ENCODE data around the gene SLC25A5.
"Not testable (repeated sequence)": the region's sequence is repeated elsewhere in the genome, so short reads cannot be mapped to it uniquely, and the experiment has no call there.

SLC25A5 gene

DNA sequence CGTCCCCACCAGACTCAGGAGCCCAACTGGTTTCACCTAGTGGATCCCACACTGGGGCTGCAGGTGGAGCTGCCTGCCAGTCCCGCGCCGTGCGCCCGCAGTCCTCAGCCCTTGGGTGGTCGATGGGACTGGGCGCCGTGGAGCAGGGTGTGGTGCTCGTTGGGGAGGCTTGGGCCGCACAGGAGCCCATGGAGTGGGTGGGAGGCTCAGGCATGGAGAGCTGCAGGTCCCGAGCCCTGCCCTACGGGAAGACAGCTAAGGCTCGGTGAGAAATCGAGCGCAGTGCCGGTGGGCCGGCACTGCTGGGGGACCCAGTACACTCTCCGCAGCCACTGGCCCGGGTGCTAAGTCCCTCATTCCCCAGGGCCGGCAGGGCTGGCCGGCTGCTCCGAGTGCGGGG lies 19.5 kb downstream of the SLC25A5 start:
- H3K27me3 ChIP-seq (ENCODE audit: control insufficient read depth in 3 of 3, insufficient read depth in 3 of 3, low read depth in 1 of 3, low read length in 3 of 3); H4K8ac ChIP-seq (ENCODE audit: low read depth, low read length); H2AFZ ChIP-seq (ENCODE audit: low read length); DNase-seq (ENCODE audit: low spot score); H3K27ac ChIP-seq (replicated peaks; ENCODE audit: low read length); H2BK5ac ChIP-seq (ENCODE audit: low read length); H2BK12ac ChIP-seq (ENCODE audit: low read length); H3K4me1 ChIP-seq (ENCODE audit: control insufficient read depth in 2 of 2, insufficient read depth in 1 of 2, low read depth in 1 of 2, low read length in 2 of 2); H3K9me3 ChIP-seq (replicated peaks in 1 of 2; ENCODE audit: control insufficient read depth in 2 of 2, insufficient read depth in 1 of 2, low read depth in 1 of 2, low read length in 2 of 2); H3K4me3 ChIP-seq (ENCODE audit: low read length in 2 of 2); H2BK15ac ChIP-seq (ENCODE audit: low read length); H4K91ac ChIP-seq (ENCODE audit: low read depth, low read length, poor library complexity); H3K36me3 ChIP-seq (replicated peaks in 1 of 2; ENCODE audit: control insufficient read depth in 2 of 2, insufficient read depth in 2 of 2, low read length in 2 of 2); H3K4ac ChIP-seq (ENCODE audit: low read length); H2BK120ac ChIP-seq (ENCODE audit: low read depth, low read length); H3K9ac ChIP-seq (ENCODE audit: low read depth, low read length, poor library complexity); H3K18ac ChIP-seq (ENCODE audit: low read length); H2AK5ac ChIP-seq (ENCODE audit: low read depth, low read length); H3K14ac ChIP-seq (ENCODE audit: low read length); H3K23ac ChIP-seq (ENCODE audit: low read depth, low read length, poor library complexity); H3K79me1 ChIP-seq (ENCODE audit: low read depth, low read length); H3K4me2 ChIP-seq (ENCODE audit: insufficient read depth, low read length, poor library complexity, severe bottlenecking): not testable (repeated sequence)
- WGBS, 2 donors (ENCODE audit: extremely low coverage in 2 of 2, insufficient read length in 2 of 2, insufficient replicate concordance in 1 of 2) = no CpG with 5 or more reads among the region's 24 CpGs

DNA sequence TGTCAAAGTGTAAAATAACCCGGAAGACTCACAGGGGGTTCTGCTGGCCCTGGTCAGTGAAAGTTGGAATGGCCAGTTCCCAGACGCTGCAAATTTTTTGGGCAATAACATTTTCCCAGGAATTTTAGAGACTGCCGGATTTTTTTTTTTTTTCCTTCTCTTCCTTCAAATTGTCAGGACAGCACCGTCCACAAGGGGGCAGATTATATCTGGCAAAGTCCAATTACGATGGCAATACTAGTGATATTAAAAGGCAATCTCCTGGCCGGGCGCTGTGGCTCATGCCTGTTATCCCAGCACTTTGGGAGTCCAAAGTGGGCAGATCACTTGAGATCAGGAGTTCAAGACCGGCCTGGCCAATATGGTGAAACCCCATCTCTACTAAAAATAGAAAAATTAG lies 20.5 kb downstream of the SLC25A5 start:
- H2BK120ac ChIP-seq (ENCODE audit: low read depth, low read length) = no peak overlapping the region
- H3K27ac ChIP-seq (replicated peaks; ENCODE audit: low read length) = no peak overlapping the region
- no peak overlapping the region for H3K14ac ChIP-seq (ENCODE audit: low read length)
- no peaks in the 10 kb centered on the region for H3K4me1 ChIP-seq (ENCODE audit: control insufficient read depth in 2 of 2, insufficient read depth in 1 of 2, low read depth in 1 of 2, low read length in 2 of 2)
- no peak overlapping the region for H3K9ac ChIP-seq (ENCODE audit: low read depth, low read length, poor library complexity)
- no peak overlapping the region for H2AFZ ChIP-seq (ENCODE audit: low read length)
- no peaks in the 10 kb centered on the region for H3K27me3 ChIP-seq (ENCODE audit: control insufficient read depth in 3 of 3, insufficient read depth in 3 of 3, low read depth in 1 of 3, low read length in 3 of 3)
- H2AK5ac ChIP-seq (ENCODE audit: low read depth, low read length) = no peak overlapping the region
- no peak overlapping the region for H2BK12ac ChIP-seq (ENCODE audit: low read length)
- no peak overlapping the region for H4K8ac ChIP-seq (ENCODE audit: low read depth, low read length)
- H3K36me3 ChIP-seq (replicated peaks in 1 of 2; ENCODE audit: control insufficient read depth in 2 of 2, insufficient read depth in 2 of 2, low read length in 2 of 2) = no peaks in the 10 kb centered on the region
- H3K4ac ChIP-seq (ENCODE audit: low read length) = no peak overlapping the region
- no peak overlapping the region for H3K4me3 ChIP-seq (ENCODE audit: low read length in 2 of 2)
- H4K91ac ChIP-seq (ENCODE audit: low read depth, low read length, poor library complexity) = no peak overlapping the region
- no peak overlapping the region for H2BK15ac ChIP-seq (ENCODE audit: low read length)
- no peak overlapping the region for H2BK5ac ChIP-seq (ENCODE audit: low read length)
- no peaks in the 10 kb centered on the region for H3K9me3 ChIP-seq (replicated peaks in 1 of 2; ENCODE audit: control insufficient read depth in 2 of 2, insufficient read depth in 1 of 2, low read depth in 1 of 2, low read length in 2 of 2)
- H3K23ac ChIP-seq (ENCODE audit: low read depth, low read length, poor library complexity) = no peak overlapping the region
- H3K18ac ChIP-seq (ENCODE audit: low read length) = no peak overlapping the region
- WGBS, 2 donors (ENCODE audit: extremely low coverage in 2 of 2, insufficient read length in 2 of 2, insufficient replicate concordance in 1 of 2) = no CpG with 5 or more reads among the region's 8 CpGs
- DNase-seq (ENCODE audit: low spot score) = no peak
- H3K79me1 ChIP-seq (ENCODE audit: low read depth, low read length) = no peaks in the 10 kb centered on the region
- H3K4me2 ChIP-seq (ENCODE audit: insufficient read depth, low read length, poor library complexity, severe bottlenecking) = no peak overlapping the region

DNA sequence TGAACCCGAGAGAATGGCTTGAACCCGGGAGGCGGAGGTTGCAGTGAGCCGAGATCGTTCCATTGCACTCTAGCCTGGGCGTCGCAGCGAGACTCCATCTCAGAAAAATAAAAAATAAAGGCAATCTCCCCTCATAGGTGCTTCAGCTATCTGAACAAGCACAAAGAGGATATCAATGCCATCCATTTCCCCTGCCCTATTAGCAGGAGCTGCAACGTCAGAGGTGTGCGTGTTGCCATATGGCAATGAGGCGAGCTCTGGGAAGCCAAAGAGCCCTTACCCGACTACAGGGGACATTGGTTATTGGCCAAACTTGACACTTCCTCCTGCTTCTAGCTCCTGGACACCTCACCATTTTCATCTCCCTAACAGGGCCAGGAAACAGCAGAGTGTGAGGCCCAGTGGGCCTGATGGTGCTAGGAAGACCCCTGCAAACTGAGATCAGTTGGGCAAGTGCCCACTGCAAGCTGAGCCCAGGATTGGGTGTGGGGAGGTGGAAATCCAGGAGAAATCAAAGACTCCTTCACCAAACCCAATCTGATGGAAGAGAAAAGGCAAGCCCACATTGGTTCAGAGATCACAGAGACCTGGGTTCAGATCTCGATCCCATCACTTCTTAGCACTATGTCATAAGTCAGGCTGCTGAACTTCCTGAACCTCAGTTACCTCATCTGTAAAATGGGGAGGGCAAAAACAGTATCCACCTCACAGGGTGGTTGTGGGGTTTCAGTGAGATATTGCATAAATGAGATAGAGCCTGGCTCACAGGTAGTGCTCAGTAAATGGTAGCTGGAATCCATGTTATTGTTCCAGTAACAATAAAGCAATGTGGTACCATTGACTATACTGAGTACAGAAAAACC lies 21.2 kb downstream of the SLC25A5 start:
- Histone ChIP-seq H3K36me3 (replicated peaks in 1 of 2; ENCODE audit: control insufficient read depth in 2 of 2, insufficient read depth in 2 of 2, low read length in 2 of 2) (no peaks in the 10 kb centered on the region), H2BK5ac (ENCODE audit: low read length) (no peak overlapping the region), H2AFZ (ENCODE audit: low read length) (no peak overlapping the region), H3K4me1 (ENCODE audit: control insufficient read depth in 2 of 2, insufficient read depth in 1 of 2, low read depth in 1 of 2, low read length in 2 of 2) (peaks cover 0 to 3% of the 10 kb centered on the region in 2 donors), H3K4ac (ENCODE audit: low read length) (no peak overlapping the region), H3K9ac (ENCODE audit: low read depth, low read length, poor library complexity) (no peak overlapping the region), H3K18ac (ENCODE audit: low read length) (no peak overlapping the region), H2AK5ac (ENCODE audit: low read depth, low read length) (no peak overlapping the region), H3K4me3 (ENCODE audit: low read length in 2 of 2) (no peak overlapping the region), H2BK15ac (ENCODE audit: low read length) (no peak overlapping the region), H2BK12ac (ENCODE audit: low read length) (no peak overlapping the region), H4K91ac (ENCODE audit: low read depth, low read length, poor library complexity) (no peak overlapping the region), H3K14ac (ENCODE audit: low read length) (no peak overlapping the region), H3K4me2 (ENCODE audit: insufficient read depth, low read length, poor library complexity, severe bottlenecking) (no peak overlapping the region), H3K27ac (replicated peaks; ENCODE audit: low read length) (no peak overlapping the region), H2BK120ac (ENCODE audit: low read depth, low read length) (no peak overlapping the region), H4K8ac (ENCODE audit: low read depth, low read length) (no peak overlapping the region), H3K23ac (ENCODE audit: low read depth, low read length, poor library complexity) (no peak overlapping the region), H3K79me1 (ENCODE audit: low read depth, low read length) (no peaks in the 10 kb centered on the region), H3K27me3 (ENCODE audit: control insufficient read depth in 3 of 3, insufficient read depth in 3 of 3, low read depth in 1 of 3, low read length in 3 of 3) (no peaks in the 10 kb centered on the region), H3K9me3 (replicated peaks in 1 of 2; ENCODE audit: control insufficient read depth in 2 of 2, insufficient read depth in 1 of 2, low read depth in 1 of 2, low read length in 2 of 2) (no peaks in the 10 kb centered on the region)
- WGBS, 2 donors (ENCODE audit: extremely low coverage in 2 of 2, insufficient read length in 2 of 2, insufficient replicate concordance in 1 of 2) = no CpG with 5 or more reads among the region's 13 CpGs
- no peak for DNase-seq (ENCODE audit: low spot score)

DNA sequence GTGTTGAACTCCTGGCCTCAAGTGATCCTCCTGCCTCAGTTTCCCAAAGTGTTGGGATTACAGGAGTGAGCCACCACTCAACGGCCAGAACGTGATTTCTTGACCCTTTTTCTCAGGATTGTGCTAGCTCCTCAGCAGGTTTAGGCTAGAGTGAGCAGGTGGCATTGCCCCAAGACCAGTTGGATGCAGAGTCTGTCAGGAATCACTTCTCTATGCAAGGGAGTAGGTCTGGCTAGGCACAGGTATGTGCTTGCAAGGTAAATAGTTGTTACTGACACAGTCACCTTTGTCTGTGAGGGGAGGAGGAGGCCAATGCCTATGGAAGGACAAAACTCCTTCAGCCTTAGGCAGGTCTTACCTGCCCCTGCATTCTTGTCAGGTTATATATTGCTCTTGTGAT lies 24.2 kb downstream of the SLC25A5 start:
- no CpG with 5 or more reads among the region's 2 CpGs for WGBS, 2 donors (ENCODE audit: extremely low coverage in 2 of 2, insufficient read length in 2 of 2, insufficient replicate concordance in 1 of 2)
- Histone ChIP-seq H3K27ac (replicated peaks; ENCODE audit: low read length) (no peak overlapping the region), H3K9me3 (replicated peaks in 1 of 2; ENCODE audit: control insufficient read depth in 2 of 2, insufficient read depth in 1 of 2, low read depth in 1 of 2, low read length in 2 of 2) (no peaks in the 10 kb centered on the region), H3K18ac (ENCODE audit: low read length) (no peak overlapping the region), H3K36me3 (replicated peaks in 1 of 2; ENCODE audit: control insufficient read depth in 2 of 2, insufficient read depth in 2 of 2, low read length in 2 of 2) (no peaks in the 10 kb centered on the region), H3K4me3 (ENCODE audit: low read length in 2 of 2) (no peak overlapping the region), H2BK120ac (ENCODE audit: low read depth, low read length) (no peak overlapping the region), H3K14ac (ENCODE audit: low read length) (no peak overlapping the region), H2BK5ac (ENCODE audit: low read length) (no peak overlapping the region), H3K4ac (ENCODE audit: low read length) (no peak overlapping the region), H2AFZ (ENCODE audit: low read length) (no peak overlapping the region), H4K8ac (ENCODE audit: low read depth, low read length) (no peak overlapping the region), H4K91ac (ENCODE audit: low read depth, low read length, poor library complexity) (no peak overlapping the region), H3K4me1 (ENCODE audit: control insufficient read depth in 2 of 2, insufficient read depth in 1 of 2, low read depth in 1 of 2, low read length in 2 of 2) (peaks cover 0 to 7% of the 10 kb centered on the region in 2 donors), H3K4me2 (ENCODE audit: insufficient read depth, low read length, poor library complexity, severe bottlenecking) (no peak overlapping the region), H3K23ac (ENCODE audit: low read depth, low read length, poor library complexity) (no peak overlapping the region), H3K79me1 (ENCODE audit: low read depth, low read length) (no peaks in the 10 kb centered on the region), H3K9ac (ENCODE audit: low read depth, low read length, poor library complexity) (no peak overlapping the region), H2BK12ac (ENCODE audit: low read length) (no peak overlapping the region), H3K27me3 (ENCODE audit: control insufficient read depth in 3 of 3, insufficient read depth in 3 of 3, low read depth in 1 of 3, low read length in 3 of 3) (no peaks in the 10 kb centered on the region), H2AK5ac (ENCODE audit: low read depth, low read length) (no peak overlapping the region), H2BK15ac (ENCODE audit: low read length) (no peak overlapping the region)
- DNase-seq (ENCODE audit: low spot score) = no peak
